Muscle of leg (tissue), 11 donors: ENCODE data around the gene PEX5L. TPM values are rescaled to one million over a fixed set of nuclear protein-coding genes. Genes with fewer than 3 reads are reported as not detected.
"Not testable (repeated sequence)": the region's sequence is repeated elsewhere in the genome, so short reads cannot be mapped to it uniquely, and the experiment has no call there.

Experiments used
- DNase-seq: peaks from one replicate; pipeline ENCODE4 v3.0.0; 2013
- H3K27ac ChIP-seq: one replicate; pipeline ENCODE4 v1.5.1; 2013; ENCODE audit warnings: mild to moderate bottlenecking, low read length, control low read depth
- H3K27me3 ChIP-seq: one replicate; pipeline ENCODE4 v1.6.1; 2013; ENCODE audit warnings: low read length; ENCODE audit not compliant: control insufficient read depth, insufficient read depth
- H3K36me3 ChIP-seq: one replicate; pipeline ENCODE4 v1.6.1; 2013; ENCODE audit warnings: low read length; ENCODE audit not compliant: control insufficient read depth, insufficient read depth
- H3K4me1 ChIP-seq: one replicate; pipeline ENCODE4 v1.6.1; 2013; ENCODE audit warnings: low read length; ENCODE audit not compliant: control insufficient read depth, insufficient read depth
- H3K4me3 ChIP-seq: one replicate; pipeline ENCODE4 v1.5.1; 2013; ENCODE audit warnings: low read length, control low read depth
- H3K9me3 ChIP-seq: replicated peaks from 2 replicates; pipeline ENCODE4 v1.6.1; 2013; ENCODE audit warnings: low read depth, low read length; ENCODE audit not compliant: control insufficient read depth
- WGBS: methylation state at CpG from one replicate; pipeline ENCODE4 v1.1.5; 2013; ENCODE audit warnings: missing lambda C conversion rate; ENCODE audit not compliant: insufficient coverage; 5-methylcytosine and 5-hydroxymethylcytosine counted together
- polyA plus RNA-seq, 8 donors: library from polyadenylated mRNA; unstranded; fragments of 120-200 nt; gene quantifications; one replicate each; pipeline versions ENCODE4 v1.2.1 to v1.2.3, GENCODE V29; 2013; ENCODE audit warnings: inconsistent platforms in 1 of 8, low replicate concordance in 1 of 8; ENCODE audit not compliant: insufficient read length in 8 of 8, insufficient read depth in 1 of 8
- total RNA-seq: library from RNA; stranded (reverse); fragments of 120-200 nt; gene quantifications from one replicate; pipeline ENCODE4 v1.2.4, GENCODE V29; 2013

PEX5L gene
- total and polyA plus RNA-seq, 9 donors = 0.06 to 0.32 (median 0.18) TPM; not detected in 1

GRCh38 chr3:179807588-179807987 is 229.1 kb downstream of the PEX5L start:
- Histone ChIP-seq H3K27me3 (no peaks in the 10 kb centered on the region), H3K4me1 (no peaks in the 10 kb centered on the region), H3K4me3 (no peak overlapping the region), H3K36me3 (no peaks in the 10 kb centered on the region), H3K9me3 (no peaks in the 10 kb centered on the region), H3K27ac (no peak overlapping the region)
- no peak for DNase-seq
- 89% methylated on average over 8 of the region's 14 CpGs for WGBS

GRCh38 chr3:179806177-179806576 is 230.6 kb downstream of the PEX5L start:
- Histone ChIP-seq H3K27ac (no peak overlapping the region), H3K36me3 (no peaks in the 10 kb centered on the region), H3K27me3 (no peaks in the 10 kb centered on the region), H3K4me3 (no peak overlapping the region), H3K9me3 (no peaks in the 10 kb centered on the region), H3K4me1 (no peaks in the 10 kb centered on the region)
- peak; percentile 15 for DNase-seq
- WGBS = 95% methylated on average over 2 of the region's 5 CpGs

DNA sequence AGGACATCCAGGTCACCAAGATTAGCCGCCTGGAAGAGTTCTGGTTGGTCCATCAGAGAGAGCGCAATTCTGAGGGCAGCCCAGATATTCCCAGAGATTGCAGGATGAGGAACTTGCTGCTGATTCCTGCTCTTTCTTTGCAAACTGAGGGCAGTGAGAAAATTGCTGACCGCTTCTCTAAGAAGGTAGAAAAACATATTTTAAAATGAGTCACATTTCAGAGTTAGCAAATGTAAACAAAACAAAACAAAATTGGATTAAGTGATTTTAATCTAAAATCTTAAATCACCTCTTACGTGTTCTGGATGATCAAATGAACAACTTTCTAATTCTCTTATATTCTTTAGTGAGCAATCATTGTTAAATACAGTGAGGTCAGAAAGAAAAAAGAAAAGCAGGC is 234.9 kb downstream of the PEX5L start:
- DNase-seq = no peak
- Histone ChIP-seq H3K36me3 (no peaks in the 10 kb centered on the region), H3K9me3 (no peaks in the 10 kb centered on the region), H3K4me1 (no peaks in the 10 kb centered on the region), H3K27ac (no peak overlapping the region), H3K4me3 (no peak overlapping the region), H3K27me3 (no peaks in the 10 kb centered on the region)
- whole genome bisulfite sequencing = 95% methylated on average over 2 of the region's 4 CpGs

- Histone ChIP-seq H3K27me3 (no peaks in the 10 kb centered on the region), H3K27ac (no peak overlapping the region), H3K36me3 (no peaks in the 10 kb centered on the region), H3K4me1 (no peaks in the 10 kb centered on the region), H3K4me3 (no peak overlapping the region), H3K9me3 (no peaks in the 10 kb centered on the region)
- DNase-seq = no peak
Observed at GRCh38 chr3:179801263-179801662, 235.5 kb downstream of the PEX5L start.

DNA sequence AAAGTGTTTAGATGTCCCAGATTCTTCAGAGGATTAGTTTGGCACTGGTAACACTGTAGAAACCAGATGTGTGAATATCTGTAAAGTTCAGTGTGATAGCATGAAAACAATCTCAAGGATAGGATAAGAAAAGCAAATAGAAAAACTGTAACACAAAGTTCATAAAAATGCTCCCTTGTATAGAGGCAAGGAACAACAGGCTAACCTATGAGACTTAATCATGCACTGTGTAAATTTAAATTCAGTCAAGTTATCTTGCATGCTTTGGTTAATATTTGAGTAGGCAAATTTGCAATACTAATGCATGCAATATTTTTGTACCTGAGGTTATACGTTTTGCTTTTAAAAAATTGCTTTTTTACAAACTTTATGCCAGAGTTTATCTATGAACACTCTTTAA is 239.5 kb downstream of the PEX5L start:
- no peak for DNase-seq
- no peaks in the 10 kb centered on the region for H3K27me3 ChIP-seq
- no peaks in the 10 kb centered on the region for H3K36me3 ChIP-seq
- WGBS = no CpG with 5 or more reads among the region's 1 CpG
- H3K4me3 ChIP-seq = no peak overlapping the region
- H3K4me1 ChIP-seq = no peaks in the 10 kb centered on the region
- no peaks in the 10 kb centered on the region for H3K9me3 ChIP-seq
- H3K27ac ChIP-seq = no peak overlapping the region

DNA sequence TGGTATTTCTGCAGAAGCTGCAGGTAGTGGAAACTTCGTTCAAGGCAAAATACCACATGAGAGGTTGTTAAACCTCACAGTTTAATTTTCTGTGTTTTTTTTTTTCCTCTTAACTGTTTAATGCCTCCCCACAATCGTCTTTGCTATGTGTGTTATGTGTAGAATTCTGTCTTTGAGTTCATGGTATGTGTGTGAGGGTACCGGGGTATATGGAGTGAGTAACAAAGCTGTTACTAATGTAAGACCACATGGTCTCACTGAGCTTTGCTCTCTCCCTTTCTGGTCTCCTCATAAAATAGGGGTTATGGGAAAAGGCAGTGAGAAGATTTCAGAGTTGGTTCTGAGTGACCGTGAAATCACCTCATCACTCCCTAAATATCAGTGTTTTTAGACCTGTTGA is 240.3 kb downstream of the PEX5L start:
- Histone ChIP-seq H3K9me3 (no peaks in the 10 kb centered on the region), H3K27ac (no peak overlapping the region), H3K36me3 (no peaks in the 10 kb centered on the region), H3K4me1 (no peaks in the 10 kb centered on the region), H3K27me3 (no peaks in the 10 kb centered on the region), H3K4me3 (no peak overlapping the region)
- no peak for DNase-seq
- 83% methylated on average over 1 of the region's 4 CpGs for WGBS

GRCh38 chr3:179794355-179794754 is 242.4 kb downstream of the PEX5L start:
- H3K4me3 ChIP-seq = no peak overlapping the region
- H3K4me1 ChIP-seq = no peaks in the 10 kb centered on the region
- 67% methylated on average over 3 of the region's 4 CpGs for WGBS
- H3K36me3 ChIP-seq = peaks cover 2% of the 10 kb centered on the region
- no peak for DNase-seq
- H3K27ac ChIP-seq = no peak overlapping the region
- no peaks in the 10 kb centered on the region for H3K9me3 ChIP-seq
- no peaks in the 10 kb centered on the region for H3K27me3 ChIP-seq

- no peak overlapping the region for H3K27ac ChIP-seq
- no peak for DNase-seq
- H3K9me3 ChIP-seq = no peaks in the 10 kb centered on the region
- H3K36me3 ChIP-seq = peaks cover 3% of the 10 kb centered on the region
- no peaks in the 10 kb centered on the region for H3K4me1 ChIP-seq
- no peak overlapping the region for H3K4me3 ChIP-seq
- H3K27me3 ChIP-seq = no peaks in the 10 kb centered on the region
- 88% methylated on average over 3 of the region's 3 CpGs for WGBS
Observed at GRCh38 chr3:179791793-179792192, 244.9 kb downstream of the PEX5L start.

- H3K9me3 ChIP-seq = no peaks in the 10 kb centered on the region
- DNase-seq = no peak
- peaks cover 3% of the 10 kb centered on the region for H3K36me3 ChIP-seq
- H3K27me3 ChIP-seq = no peaks in the 10 kb centered on the region
- H3K27ac ChIP-seq = no peak overlapping the region
- WGBS = no CpG with 5 or more reads among the region's 1 CpG
- no peaks in the 10 kb centered on the region for H3K4me1 ChIP-seq
- no peak overlapping the region for H3K4me3 ChIP-seq
Observed at GRCh38 chr3:179788996-179789395, 247.7 kb downstream of the PEX5L start.

GRCh38 chr3:179782841-179783240 is 253.9 kb downstream of the PEX5L start:
- WGBS = no CpG with 5 or more reads among the region's 5 CpGs
- not testable (repeated sequence) for H3K27me3 ChIP-seq, H3K4me3 ChIP-seq, H3K4me1 ChIP-seq, H3K9me3 ChIP-seq, H3K36me3 ChIP-seq, DNase-seq, H3K27ac ChIP-seq

DNA sequence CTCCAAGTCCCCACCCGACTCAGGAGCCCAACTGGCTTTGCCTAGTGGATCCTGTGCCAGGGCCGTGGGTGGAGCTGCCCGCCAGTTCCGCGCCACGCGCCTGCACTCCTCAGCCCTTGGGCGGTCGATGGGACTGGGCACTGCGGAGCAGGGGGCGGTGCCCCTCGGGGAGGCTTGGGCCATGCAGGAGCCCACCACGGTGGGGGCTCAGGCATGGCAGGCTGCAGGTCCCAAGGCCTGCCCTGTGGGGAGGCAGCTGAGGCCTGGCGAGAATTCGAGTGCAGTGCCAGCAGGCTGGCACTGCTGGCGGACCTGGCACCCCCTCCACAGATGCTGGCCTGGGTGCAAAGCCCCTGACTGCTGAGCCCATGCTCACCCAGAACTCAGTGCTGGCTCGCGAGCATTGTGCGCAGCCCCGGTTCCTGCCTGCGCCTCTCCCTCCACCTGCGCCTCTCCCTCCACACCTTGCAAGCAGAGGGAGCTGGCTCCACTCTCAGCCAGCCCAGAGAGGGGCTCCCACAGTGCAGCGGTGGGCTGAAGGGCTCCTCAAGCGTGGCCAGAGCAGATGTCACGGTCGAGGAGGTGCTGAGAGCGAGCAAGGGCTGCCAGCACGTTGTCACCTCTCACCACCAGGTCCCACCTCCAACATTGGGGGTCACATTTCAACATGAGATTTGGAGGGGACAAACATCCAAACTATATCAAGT is 261.2 kb downstream of the PEX5L start:
- H3K4me1 ChIP-seq = no peaks in the 10 kb centered on the region
- H3K4me3 ChIP-seq = no peak overlapping the region
- no peak for DNase-seq
- 95% methylated on average over 20 of the region's 28 CpGs for WGBS
- no peaks in the 10 kb centered on the region for H3K9me3 ChIP-seq
- H3K27ac ChIP-seq = no peak overlapping the region
- no peaks in the 10 kb centered on the region for H3K27me3 ChIP-seq
- peaks cover 20% of the 10 kb centered on the region for H3K36me3 ChIP-seq
